Measurements from ENCODE around the gene HRH3.

DNA sequence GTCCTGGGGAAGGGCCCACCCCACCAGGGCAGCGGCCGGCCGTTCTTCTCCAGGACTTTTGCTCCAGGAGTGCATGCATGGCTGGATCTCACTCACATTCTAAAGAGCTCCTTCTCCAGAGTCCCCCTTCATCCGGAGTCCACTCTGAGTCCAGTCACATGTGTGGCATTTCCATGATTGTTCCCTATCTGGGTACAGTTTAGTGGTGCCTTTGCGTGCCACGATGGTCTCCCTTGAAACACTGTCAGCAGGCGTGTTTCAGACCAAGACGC is 39.2 kb upstream of the HRH3 start:
- TF ChIP-seq, protein P1, sequence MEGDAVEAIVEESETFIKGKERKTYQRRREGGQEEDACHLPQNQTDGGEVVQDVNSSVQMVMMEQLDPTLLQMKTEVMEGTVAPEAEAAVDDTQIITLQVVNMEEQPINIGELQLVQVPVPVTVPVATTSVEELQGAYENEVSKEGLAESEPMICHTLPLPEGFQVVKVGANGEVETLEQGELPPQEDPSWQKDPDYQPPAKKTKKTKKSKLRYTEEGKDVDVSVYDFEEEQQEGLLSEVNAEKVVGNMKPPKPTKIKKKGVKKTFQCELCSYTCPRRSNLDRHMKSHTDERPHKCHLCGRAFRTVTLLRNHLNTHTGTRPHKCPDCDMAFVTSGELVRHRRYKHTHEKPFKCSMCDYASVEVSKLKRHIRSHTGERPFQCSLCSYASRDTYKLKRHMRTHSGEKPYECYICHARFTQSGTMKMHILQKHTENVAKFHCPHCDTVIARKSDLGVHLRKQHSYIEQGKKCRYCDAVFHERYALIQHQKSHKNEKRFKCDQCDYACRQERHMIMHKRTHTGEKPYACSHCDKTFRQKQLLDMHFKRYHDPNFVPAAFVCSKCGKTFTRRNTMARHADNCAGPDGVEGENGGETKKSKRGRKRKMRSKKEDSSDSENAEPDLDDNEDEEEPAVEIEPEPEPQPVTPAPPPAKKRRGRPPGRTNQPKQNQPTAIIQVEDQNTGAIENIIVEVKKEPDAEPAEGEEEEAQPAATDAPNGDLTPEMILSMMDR (IDR thresholded peaks at IDR 0.05) = no peak
- no peak for TF ChIP-seq POLR2A (IDR thresholded peaks at IDR 0.05)
